Lung (tissue), 12 donors: Measurements from ENCODE around the gene SGPL1. TPM values are rescaled to one million over a fixed set of nuclear protein-coding genes. Genes with fewer than 3 reads are reported as not detected.
"Not testable (repeated sequence)": the region's sequence is repeated elsewhere in the genome, so short reads cannot be mapped to it uniquely, and the experiment has no call there.

Source experiments
- ATAC-seq: fragments of 200-7000 bp; cut with Tn5 transposase; one replicate; pipeline ENCODE4 v1.9.1; 2020; ENCODE audit warnings: moderate number of reproducible peaks; ENCODE audit not compliant: insufficient read depth, low FRiP score
- DNase-seq, 3 donors: peaks; one replicate each; pipeline ENCODE4 v3.0.0-alpha.2; 2013 to 2017
- H3K27ac ChIP-seq, 2 donors: one replicate each; pipeline ENCODE4 v1.5.1; 2013; ENCODE audit warnings: mild to moderate bottlenecking in 2 of 2, moderate library complexity in 2 of 2, control low read depth in 1 of 2, inconsistent platforms in 1 of 2, low read depth in 1 of 2, low read length in 1 of 2
- H3K27me3 ChIP-seq, 3 donors: one replicate each; pipeline ENCODE4 v1.5.1; 2013; ENCODE audit warnings: low read length in 2 of 3; ENCODE audit not compliant: control insufficient read depth in 3 of 3, insufficient read depth in 3 of 3
- H3K36me3 ChIP-seq, 4 donors: one replicate each; pipeline ENCODE4 v1.5.1; 2013; ENCODE audit warnings: low read length in 4 of 4, mild to moderate bottlenecking in 1 of 4, moderate library complexity in 1 of 4; ENCODE audit not compliant: control insufficient read depth in 4 of 4, insufficient read depth in 4 of 4
- H3K4me1 ChIP-seq, 5 donors: one replicate each; pipeline ENCODE4 v1.5.1; 2013; ENCODE audit warnings: low read length in 5 of 5, mild to moderate bottlenecking in 2 of 5, moderate library complexity in 1 of 5; ENCODE audit not compliant: control insufficient read depth in 5 of 5, insufficient read depth in 5 of 5
- H3K4me3 ChIP-seq: one replicate; pipeline ENCODE4 v1.5.1; 2013; ENCODE audit warnings: mild to moderate bottlenecking, control low read depth, moderate library complexity
- H3K9ac ChIP-seq, 2 donors: one replicate each; pipeline ENCODE4 v1.5.1; 2013; ENCODE audit warnings: low read length in 2 of 2, control low read depth in 1 of 2; ENCODE audit not compliant: insufficient read depth in 1 of 2
- H3K9me3 ChIP-seq, 4 donors: one replicate each; pipeline ENCODE4 v1.5.1; 2013; ENCODE audit warnings: low read length in 3 of 4, mild to moderate bottlenecking in 1 of 4, moderate library complexity in 1 of 4; ENCODE audit not compliant: control insufficient read depth in 4 of 4, insufficient read depth in 3 of 4
- CTCF ChIP-seq: IDR thresholded peaks from 2 replicates; pipeline ENCODE4 v1.5.1; 2012; ENCODE audit warnings: mild to moderate bottlenecking; ENCODE audit errors: control extremely low read depth, extremely low read depth
- WGBS, 2 donors: extraction: QIAGEN DNeasy Blood & Tissue Kit; methylation state at CpG; one replicate each; pipeline ENCODE4 v1.1.7; 2013; 5-methylcytosine and 5-hydroxymethylcytosine counted together
- polyA plus RNA-seq, 2 donors: library from polyadenylated mRNA; stranded (reverse); fragments of 200-250 nt; gene quantifications; one replicate each; pipeline ENCODE4 v1.2.1, GENCODE V29; 2013
- total RNA-seq, 2 donors: library from RNA; depleted of rRNA in 1 of 2; stranded (reverse); fragments of >200 nt in 1 of 2; gene quantifications; one replicate each; pipeline ENCODE4 v1.2.1, GENCODE V29; 2014 to 2021
- donor health status: control.
- donor health status: control.
- donor health status: Bipolar disorder and iron deficiency.
- donor health status: healthy.
- donor health status: DM: yes; HTN: yes; CAD: no.

Gene SGPL1
- total and polyA plus RNA-seq, 4 donors, result 8.3 to 57.4 (median 30.8) TPM

DNA sequence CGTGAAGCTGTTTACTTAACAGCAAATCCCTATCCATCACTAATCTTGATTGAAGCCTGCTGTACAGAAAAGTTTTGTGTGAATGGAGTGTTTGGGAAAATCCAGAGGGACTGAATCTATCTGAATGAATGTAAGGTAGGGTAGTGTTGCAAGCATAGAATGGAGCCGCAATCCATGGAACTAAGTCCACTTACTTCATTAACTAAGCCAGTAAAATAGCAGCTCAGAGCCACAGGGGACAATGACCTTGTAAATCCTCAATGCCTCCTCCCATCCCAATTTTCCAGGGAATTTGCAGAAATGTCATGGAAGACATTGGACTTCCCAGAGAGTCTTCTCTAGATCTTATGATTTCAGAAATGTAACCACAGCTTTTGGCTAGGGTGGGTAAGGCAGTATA lies 45.7 kb upstream of the SGPL1 start:
- Histone ChIP-seq H3K27ac (no peak overlapping the region), H3K9ac (no peak overlapping the region), H3K27me3 (no peaks in the 10 kb centered on the region), H3K36me3 (no peaks in the 10 kb centered on the region), H3K9me3 (peaks cover 0 to 2% (median 0%) of the 10 kb centered on the region in 4 donors), H3K4me3 (no peak overlapping the region), H3K4me1 (no peaks in the 10 kb centered on the region)
- DNase-seq (no peak), ATAC-seq (no peak)
- no peak for TF ChIP-seq CTCF
- WGBS, 2 donors, result 78 to 87% methylated on average over 2 of the region's 2 CpGs

DNA sequence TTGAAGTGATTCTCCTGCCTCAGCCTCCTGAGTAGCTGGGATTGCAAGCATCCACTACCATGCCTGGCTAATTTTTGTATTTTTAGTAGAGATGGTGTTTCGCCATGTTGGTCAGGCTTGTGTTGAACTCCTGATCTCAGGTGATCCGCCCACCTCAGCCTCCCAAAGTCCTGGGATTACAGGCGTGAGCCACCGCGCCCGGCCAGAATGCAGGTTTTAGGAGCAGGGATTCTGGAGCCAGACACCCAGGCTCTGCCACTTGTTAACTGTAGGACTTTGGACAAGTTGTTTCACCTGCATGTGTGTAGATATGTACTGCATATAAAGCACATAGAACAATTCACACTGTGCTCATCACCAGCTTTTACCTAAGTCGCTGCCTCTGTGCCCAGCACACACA lies 45.2 kb upstream of the SGPL1 start:
- ATAC-seq, H3K9ac ChIP-seq, DNase-seq, H3K9me3 ChIP-seq, H3K27ac ChIP-seq, H3K36me3 ChIP-seq, H3K4me3 ChIP-seq, H3K4me1 ChIP-seq, H3K27me3 ChIP-seq: not testable (repeated sequence)
- 94 to 98% methylated on average over 7 of the region's 7 CpGs for WGBS, 2 donors

- H3K9me3 ChIP-seq, result no peaks in the 10 kb centered on the region
- ATAC-seq, result no peak
These were observed 44.2 kb upstream of the SGPL1 start for GRCh38 chr10:70771311-70772194.

More at GRCh38 chr10:70771311-70772194, 44.2 kb upstream of the SGPL1 start:
- H3K27me3 ChIP-seq, result no peaks in the 10 kb centered on the region
- no peak overlapping the region for H3K4me3 ChIP-seq
- H3K9ac ChIP-seq, result no peak overlapping the region
- H3K4me1 ChIP-seq, result peaks cover 0 to 5% (median 0%) of the 10 kb centered on the region in 5 donors
- no peak for DNase-seq
- H3K27ac ChIP-seq, result no peak overlapping the region
- WGBS, 2 donors, result 87% methylated on average over 8 of the region's 8 CpGs
- no peaks in the 10 kb centered on the region for H3K36me3 ChIP-seq
- TF ChIP-seq CTCF, result no peak
